GM18526 (cell line): ENCODE data around the gene PHETA1.

Experiments
- POLR2A ChIP-seq: IDR thresholded peaks from 3 replicates; pipeline ENCODE4 v1.6.1; 2011; ENCODE audit not compliant: insufficient read length; ENCODE audit errors: extremely low read depth

Gene PHETA1

GRCh38 chr12:111361073-111361716, 7.7 kb downstream of the PHETA1 start:
- TF ChIP-seq POLR2A, result no peak

- TF ChIP-seq POLR2A, result no peak
Measured at GRCh38 chr12:111360325-111360930, 8.5 kb downstream of the PHETA1 start.

DNA sequence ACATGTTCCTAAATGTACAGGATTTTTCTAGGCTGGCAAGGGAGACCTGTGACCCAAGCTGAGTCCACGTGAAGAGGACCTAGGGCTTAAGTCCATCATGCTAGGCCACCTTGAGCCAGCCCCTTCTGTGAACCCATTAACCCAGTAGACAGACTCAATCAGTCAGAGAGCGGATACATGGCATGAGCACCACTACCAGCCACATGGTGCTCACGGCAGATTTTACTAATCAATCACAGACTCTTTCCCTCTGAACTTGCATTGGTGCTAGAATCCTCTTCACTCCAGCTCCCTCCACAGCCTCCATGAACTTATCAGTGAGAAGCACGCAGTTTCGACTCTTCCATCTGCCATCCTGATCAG, 9.0 kb downstream of the PHETA1 start:
- TF ChIP-seq POLR2A, result no peak

DNA sequence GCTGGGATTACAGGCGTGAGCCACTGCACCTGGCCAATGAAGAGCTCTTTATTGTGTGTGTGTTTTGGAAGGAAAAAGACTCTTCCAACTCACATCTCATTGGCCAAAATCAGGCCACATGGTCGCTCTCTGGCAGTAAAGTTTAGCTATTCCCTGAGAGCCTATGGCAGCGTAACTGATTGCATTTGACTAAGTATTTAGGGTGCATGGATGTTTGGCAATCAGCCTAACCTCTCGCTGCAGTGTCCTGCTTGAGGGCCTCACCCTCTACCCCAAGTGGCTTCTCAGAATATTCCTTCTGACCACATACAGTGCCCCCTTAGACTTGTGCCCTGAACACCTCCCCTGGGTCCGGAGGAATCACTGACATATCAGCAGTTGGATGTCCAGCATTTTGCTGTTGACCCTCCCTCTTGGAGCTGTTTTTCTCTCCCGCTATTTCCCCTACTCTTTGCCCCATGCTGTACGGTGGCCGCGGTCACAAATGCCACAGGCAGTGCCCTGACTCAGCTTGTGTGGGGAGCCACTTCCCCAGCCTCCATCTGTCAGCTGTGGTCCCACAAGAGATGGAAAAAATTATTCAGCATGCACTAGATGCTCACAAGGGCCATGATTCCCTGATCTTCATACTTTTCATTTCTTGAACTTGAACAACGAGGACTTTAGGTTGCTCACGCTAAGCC, 9.5 kb downstream of the PHETA1 start:
- no peak for TF ChIP-seq POLR2A

GRCh38 chr12:111355201-111355925, 13.5 kb downstream of the PHETA1 start:
- no peak for TF ChIP-seq POLR2A

GRCh38 chr12:111354511-111354910, 14.4 kb downstream of the PHETA1 start:
- TF ChIP-seq POLR2A, result no peak

GRCh38 chr12:111353603-111354295, 15.1 kb downstream of the PHETA1 start:
- no peak for TF ChIP-seq POLR2A

DNA sequence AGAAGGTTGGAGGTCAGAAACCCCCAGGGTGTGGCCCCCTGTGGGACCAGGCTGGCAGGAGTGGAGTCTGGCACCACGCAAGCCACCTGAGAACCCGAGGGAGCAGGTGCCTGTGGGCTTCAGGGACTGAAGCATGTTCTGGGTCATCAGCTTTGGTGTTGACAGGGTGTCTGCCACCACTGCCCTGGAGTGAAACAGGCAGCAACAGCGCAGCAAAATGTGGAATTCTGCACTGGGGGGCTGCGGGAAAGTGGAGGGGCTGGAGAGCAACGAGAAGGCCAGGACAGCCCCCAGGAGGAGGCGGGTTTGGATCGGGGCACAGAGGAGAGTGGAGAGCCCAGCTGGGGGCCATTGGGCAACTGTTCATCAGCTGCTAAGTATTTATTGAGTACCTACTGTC, 15.9 kb downstream of the PHETA1 start:
- no peak for TF ChIP-seq POLR2A

DNA sequence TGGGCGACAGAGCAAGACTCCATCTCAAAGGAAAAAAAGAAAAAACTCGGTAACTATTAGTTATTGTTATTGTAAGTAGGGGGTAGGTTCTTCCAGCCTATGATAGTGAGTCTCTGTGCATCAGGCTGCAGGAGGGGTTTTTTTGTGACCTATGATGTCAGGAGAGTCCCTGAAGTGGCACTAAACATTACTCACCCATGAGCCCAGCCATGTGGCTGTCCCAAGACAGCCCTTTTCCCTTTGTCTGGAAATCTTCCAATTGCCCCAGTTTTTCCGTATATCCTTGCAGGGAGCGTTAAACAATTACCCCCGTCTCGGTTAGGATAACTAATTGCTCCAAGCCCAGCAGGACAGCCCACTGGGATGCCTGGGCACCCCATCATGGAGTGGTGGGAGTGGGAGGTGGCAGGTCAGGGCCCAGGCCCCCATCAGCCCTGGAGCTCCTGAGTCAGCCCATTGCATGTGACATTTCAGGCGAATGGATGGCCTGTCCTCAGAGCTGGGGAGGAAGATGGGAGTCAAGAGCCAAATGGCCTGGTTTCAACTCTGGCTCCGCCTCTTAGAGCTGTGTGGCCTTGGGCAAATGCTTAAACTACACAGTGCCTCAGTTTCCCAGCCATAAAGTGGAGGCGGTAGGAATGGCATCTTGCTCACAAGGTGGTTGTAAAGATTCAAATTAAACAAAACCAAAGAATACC, 16.4 kb downstream of the PHETA1 start:
- no peak for TF ChIP-seq POLR2A

GRCh38 chr12:111351026-111351425, 17.9 kb downstream of the PHETA1 start:
- TF ChIP-seq POLR2A, result no peak

GRCh38 chr12:111349748-111350520, 19.0 kb downstream of the PHETA1 start:
- no peak for TF ChIP-seq POLR2A

DNA sequence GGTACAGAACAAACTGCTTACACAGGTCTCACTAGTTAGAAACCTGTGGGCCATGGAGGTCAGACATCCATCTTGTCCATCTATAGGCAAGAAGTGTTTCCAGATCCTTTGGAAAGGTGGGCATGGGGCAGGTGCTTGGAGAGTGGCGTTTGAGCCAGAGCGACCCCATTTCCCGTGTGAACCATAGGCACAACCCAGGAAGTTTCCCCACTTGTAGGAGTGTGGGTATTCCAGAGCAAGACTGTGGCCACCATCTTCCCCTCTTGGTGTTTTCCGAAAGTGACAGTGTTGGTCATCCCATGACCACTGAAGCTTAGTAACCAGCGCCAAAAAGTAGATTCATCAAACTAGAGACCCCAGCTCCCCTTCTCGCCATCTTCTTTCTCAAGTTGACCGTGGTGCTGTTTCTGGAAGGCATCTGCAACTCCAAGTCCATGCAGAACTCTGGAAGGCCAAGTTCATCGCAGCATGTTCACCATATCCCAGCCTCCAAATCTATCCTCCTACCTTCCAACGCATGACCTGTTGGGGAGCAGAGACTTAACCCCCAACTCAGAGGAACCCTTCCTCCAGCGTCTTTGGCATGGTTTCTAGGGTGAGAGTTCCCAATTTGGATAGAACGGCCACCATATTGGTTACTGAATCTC, 19.7 kb downstream of the PHETA1 start:
- TF ChIP-seq POLR2A, result no peak

- TF ChIP-seq POLR2A, result no peak
Measured at GRCh38 chr12:111347891-111348644, 20.8 kb downstream of the PHETA1 start.
